Measurements from ENCODE around the gene PCCA.
A peak's percentile ranks its signal among the peaks of the same experiment; 100 is the strongest.

DNA sequence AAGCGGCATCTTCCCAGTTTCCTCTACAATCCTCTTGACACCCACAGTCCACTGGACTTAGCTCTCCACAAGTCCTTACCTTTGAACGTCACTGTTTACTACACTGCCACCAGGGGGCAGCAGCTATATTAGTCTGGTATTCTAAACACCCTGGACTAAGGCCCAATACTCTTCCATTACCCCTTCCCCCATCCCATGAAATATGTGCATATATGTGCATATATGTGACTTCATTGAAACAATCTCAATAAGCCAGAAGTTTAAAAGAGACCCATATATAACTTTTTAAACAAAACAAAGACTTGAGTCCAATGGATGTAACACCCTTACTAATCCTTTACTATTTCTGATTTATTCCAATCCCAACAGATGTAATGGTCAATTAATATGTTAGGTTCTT, 484.2 kb downstream of the PCCA start:
- TF ChIP-seq, protein P1, sequence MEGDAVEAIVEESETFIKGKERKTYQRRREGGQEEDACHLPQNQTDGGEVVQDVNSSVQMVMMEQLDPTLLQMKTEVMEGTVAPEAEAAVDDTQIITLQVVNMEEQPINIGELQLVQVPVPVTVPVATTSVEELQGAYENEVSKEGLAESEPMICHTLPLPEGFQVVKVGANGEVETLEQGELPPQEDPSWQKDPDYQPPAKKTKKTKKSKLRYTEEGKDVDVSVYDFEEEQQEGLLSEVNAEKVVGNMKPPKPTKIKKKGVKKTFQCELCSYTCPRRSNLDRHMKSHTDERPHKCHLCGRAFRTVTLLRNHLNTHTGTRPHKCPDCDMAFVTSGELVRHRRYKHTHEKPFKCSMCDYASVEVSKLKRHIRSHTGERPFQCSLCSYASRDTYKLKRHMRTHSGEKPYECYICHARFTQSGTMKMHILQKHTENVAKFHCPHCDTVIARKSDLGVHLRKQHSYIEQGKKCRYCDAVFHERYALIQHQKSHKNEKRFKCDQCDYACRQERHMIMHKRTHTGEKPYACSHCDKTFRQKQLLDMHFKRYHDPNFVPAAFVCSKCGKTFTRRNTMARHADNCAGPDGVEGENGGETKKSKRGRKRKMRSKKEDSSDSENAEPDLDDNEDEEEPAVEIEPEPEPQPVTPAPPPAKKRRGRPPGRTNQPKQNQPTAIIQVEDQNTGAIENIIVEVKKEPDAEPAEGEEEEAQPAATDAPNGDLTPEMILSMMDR (IDR thresholded peaks at IDR 0.05), result peak; percentile 63 to 80 (median 72)
- no peak for TF ChIP-seq POLR2A (IDR thresholded peaks at IDR 0.05)

All from adrenal gland (tissue), 5 donors.